ENCODE data around the gene SEC31A.

SEC31A gene

DNA sequence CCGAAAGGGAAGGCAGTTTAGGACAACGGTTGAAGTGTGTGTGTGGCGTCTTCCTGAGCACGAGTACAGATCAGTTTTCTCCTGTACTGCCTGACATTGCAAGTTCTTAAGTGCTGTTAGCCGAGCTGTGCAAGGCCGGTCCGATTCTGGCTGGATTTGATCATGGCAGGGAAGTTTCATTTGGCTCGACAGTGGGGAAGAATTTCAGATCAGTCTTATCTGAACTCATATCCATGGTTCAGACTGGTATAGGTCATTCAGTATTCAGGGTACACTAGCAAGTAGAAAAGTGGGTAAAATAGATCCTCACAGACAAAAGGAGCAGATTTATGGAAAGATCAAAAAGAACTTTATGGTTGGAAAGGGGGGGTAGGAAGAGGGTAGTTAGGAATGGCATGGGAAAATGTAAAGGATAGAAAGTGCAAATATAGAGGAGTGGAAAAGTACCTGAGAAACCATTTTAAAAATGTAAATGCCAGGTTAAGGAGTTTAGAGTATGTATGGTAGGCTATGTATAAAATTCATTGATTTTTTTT, 10.3 kb upstream of the SEC31A start:
- Histone ChIP-seq H3K9me2 (replicated peaks; ENCODE audit: insufficient read depth, low read length) (no peaks in the 10 kb centered on the region), H3K36me3 (replicated peaks; ENCODE audit: insufficient read depth, low read length) (peaks cover 5% of the 10 kb centered on the region; the same call in 1 of the 2 replicates), H3K27ac (ENCODE audit: low read length) (peak overlapping the region; percentile 93), H3K4me2 (ENCODE audit: low read depth, low read length) (peak overlapping the region; percentile 82), H3K79me2 (ENCODE audit: low read length) (peaks cover 51% of the 10 kb centered on the region), H3K9me3 (replicated peaks; ENCODE audit: insufficient read depth, low read length) (no peaks in the 10 kb centered on the region), H3F3A (ENCODE audit: insufficient read depth, low read length) (peaks cover 31% of the 10 kb centered on the region), H3K4me3 (ENCODE audit: low read length) (peak overlapping the region; percentile 79), H3K27me3 (replicated peaks; ENCODE audit: insufficient read depth, low read length) (peaks cover 6% of the 10 kb centered on the region), H3K4me1 (ENCODE audit: low read length) (peaks cover 13% of the 10 kb centered on the region; the same call in 1 of the 2 replicates), H3K9ac (ENCODE audit: low read length) (peak overlapping the region; percentile 81), H4K20me1 (ENCODE audit: insufficient read depth, low read length) (peaks cover 11% of the 10 kb centered on the region; the same call in 1 of the 2 replicates), H2AFZ (ENCODE audit: low read length) (peak overlapping the region; percentile 75)
- no peak for TF ChIP-seq EZH2phosphoT487 (IDR thresholded peaks at IDR 0.05; ENCODE audit: low read length)
- TF ChIP-seq EZH2 (optimal IDR thresholded peaks at IDR 0.05; ENCODE audit: low read depth, low read length), result no peak
- no peak for TF ChIP-seq CTCF (IDR thresholded peaks at IDR 0.05; ENCODE audit: low read length)
- DNase-seq, result no peak

DNA sequence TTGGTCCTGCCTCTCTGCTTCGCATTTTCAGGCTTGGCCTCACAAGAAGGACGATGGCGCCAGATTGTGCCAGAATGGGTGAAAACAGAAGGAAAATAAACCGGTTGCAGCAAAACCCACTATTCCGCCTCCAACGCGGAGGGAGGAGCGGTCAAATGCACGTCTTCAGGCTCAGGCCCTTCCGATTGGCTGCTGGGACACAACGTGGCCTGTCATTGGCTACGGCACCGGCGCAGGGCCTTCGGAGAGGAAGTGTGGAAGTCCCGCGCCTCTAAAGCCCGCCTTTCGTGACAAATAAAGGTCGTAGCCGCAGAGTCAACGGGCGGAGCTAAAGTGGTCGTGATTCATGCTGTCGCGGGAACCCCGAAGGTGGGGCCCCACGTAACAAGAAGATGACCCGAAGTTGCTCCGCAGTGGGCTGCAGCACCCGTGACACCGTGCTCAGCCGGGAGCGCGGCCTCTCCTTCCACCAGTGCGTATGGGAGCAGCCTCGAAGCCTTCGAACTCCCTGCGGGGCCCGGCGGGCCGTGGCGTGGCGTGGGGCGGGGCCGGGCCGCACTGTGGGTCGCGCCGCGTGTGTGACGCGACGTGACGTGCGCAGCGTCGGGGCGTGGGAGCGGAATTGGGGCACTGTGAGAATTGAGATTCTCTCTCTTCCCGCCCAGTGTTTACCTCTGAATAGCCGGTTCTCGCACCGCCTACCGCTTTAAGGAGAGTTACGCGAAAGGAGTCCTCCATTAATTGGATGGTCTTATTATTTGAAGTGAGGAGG, 9.6 kb upstream of the SEC31A start, which contains the start of gene THAP9:
Gene THAP9 (plus strand): TSS at position 325 of the 772 bp plus-strand sequence. CDS start 68 bp downstream, at position 393.
- peaks cover 30% of the 10 kb centered on the region for H3F3A ChIP-seq (ENCODE audit: insufficient read depth, low read length)
- peaks cover 5% of the 10 kb centered on the region; the same call in 1 of the 2 replicates for H3K36me3 ChIP-seq (replicated peaks; ENCODE audit: insufficient read depth, low read length)
- peak; percentile 100 for DNase-seq
- peak within 1 kb of the TSS; percentile 93 for H3K27ac ChIP-seq (ENCODE audit: low read length)
- H3K4me3 ChIP-seq (ENCODE audit: low read length), result peak within 1 kb of the TSS; percentile 79
- H3K4me1 ChIP-seq (ENCODE audit: low read length), result peaks cover 13% of the 10 kb centered on the region; the same call in 1 of the 2 replicates
- H3K9me2 ChIP-seq (replicated peaks; ENCODE audit: insufficient read depth, low read length), result no peaks in the 10 kb centered on the region
- H3K9ac ChIP-seq (ENCODE audit: low read length), result peak within 1 kb of the TSS; percentile 81
- peaks cover 3% of the 10 kb centered on the region; the same call in 1 of the 2 replicates for H3K27me3 ChIP-seq (replicated peaks; ENCODE audit: insufficient read depth, low read length)
- no peaks in the 10 kb centered on the region for H3K9me3 ChIP-seq (replicated peaks; ENCODE audit: insufficient read depth, low read length)
- peak within 1 kb of the TSS; percentile 75 for H2AFZ ChIP-seq (ENCODE audit: low read length)
- peaks cover 10% of the 10 kb centered on the region; the same call in 1 of the 2 replicates for H4K20me1 ChIP-seq (ENCODE audit: insufficient read depth, low read length)
- H3K4me2 ChIP-seq (ENCODE audit: low read depth, low read length), result peak within 1 kb of the TSS; percentile 82
- H3K79me2 ChIP-seq (ENCODE audit: low read length), result peaks cover 58% of the 10 kb centered on the region
- TF ChIP-seq EZH2phosphoT487 (IDR thresholded peaks at IDR 0.05; ENCODE audit: low read length), result no peak
- TF ChIP-seq EZH2 (optimal IDR thresholded peaks at IDR 0.05; ENCODE audit: low read depth, low read length), result no peak
- TF ChIP-seq CTCF (IDR thresholded peaks at IDR 0.05; ENCODE audit: low read length), result no peak

GRCh38 chr4:82900066-82900410, 9.1 kb upstream of the SEC31A start:
- H3K79me2 ChIP-seq (ENCODE audit: low read length), result peaks cover 60% of the 10 kb centered on the region
- DNase-seq, result peak; percentile 47

More at GRCh38 chr4:82900066-82900410, 9.1 kb upstream of the SEC31A start:
- Histone ChIP-seq H3K4me3 (ENCODE audit: low read length) (peak overlapping the region; percentile 79), H3K9ac (ENCODE audit: low read length) (peak overlapping the region; percentile 70), H2AFZ (ENCODE audit: low read length) (peak overlapping the region; percentile 75), H3K9me3 (replicated peaks; ENCODE audit: insufficient read depth, low read length) (no peaks in the 10 kb centered on the region), H3K36me3 (replicated peaks; ENCODE audit: insufficient read depth, low read length) (peaks cover 5% of the 10 kb centered on the region; the same call in 1 of the 2 replicates), H3K9me2 (replicated peaks; ENCODE audit: insufficient read depth, low read length) (no peaks in the 10 kb centered on the region), H3F3A (ENCODE audit: insufficient read depth, low read length) (peaks cover 30% of the 10 kb centered on the region), H3K4me1 (ENCODE audit: low read length) (peaks cover 7% of the 10 kb centered on the region; the same call in 1 of the 2 replicates), H3K4me2 (ENCODE audit: low read depth, low read length) (peak overlapping the region; percentile 77), H4K20me1 (ENCODE audit: insufficient read depth, low read length) (peaks cover 7% of the 10 kb centered on the region; the same call in 1 of the 2 replicates), H3K27ac (ENCODE audit: low read length) (peak overlapping the region; percentile 93), H3K27me3 (replicated peaks; ENCODE audit: insufficient read depth, low read length) (peaks cover 3% of the 10 kb centered on the region; the same call in 1 of the 2 replicates)
- TF ChIP-seq EZH2phosphoT487 (IDR thresholded peaks at IDR 0.05; ENCODE audit: low read length) (no peak), CTCF (IDR thresholded peaks at IDR 0.05; ENCODE audit: low read length) (no peak), EZH2 (optimal IDR thresholded peaks at IDR 0.05; ENCODE audit: low read depth, low read length) (no peak)
